ENCODE results near the gene SMIM14.

GRCh38 chr4:39597695-39598381 is 40.8 kb downstream of the SMIM14 start:
- TF ChIP-seq CTCF (IDR thresholded peaks at IDR 0.05) (no peak), POLR2A (IDR thresholded peaks at IDR 0.05) (no peak)
